ENCODE measurements around the gene SLX4IP.
A peak's percentile ranks its signal among the peaks of the same experiment; 100 is the strongest.

SLX4IP gene

GRCh38 chr20:10497283-10497682 lies 62.2 kb downstream of the SLX4IP start:
- DNase-seq (ENCODE audit: low read depth), result no peak

DNA sequence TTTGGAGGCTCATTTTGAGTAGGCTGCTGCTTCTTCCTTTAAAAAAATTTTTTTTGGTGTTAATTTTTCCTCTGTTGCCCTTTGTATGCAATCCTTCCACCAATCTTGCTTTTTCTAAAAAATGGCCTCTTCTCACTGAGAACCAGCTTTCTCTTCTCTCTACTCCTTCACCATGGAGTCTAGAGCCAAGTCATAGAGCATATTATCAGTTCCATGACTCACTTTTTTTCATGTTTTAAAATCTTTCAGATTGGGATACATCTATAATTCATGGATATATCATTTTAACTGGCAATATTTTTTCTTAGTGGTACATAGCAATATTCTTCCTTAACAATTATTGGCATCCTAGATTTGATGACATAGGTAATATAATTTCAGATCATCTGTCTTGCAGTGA lies 62.7 kb downstream of the SLX4IP start:
- no peak for DNase-seq (ENCODE audit: low read depth)

DNA sequence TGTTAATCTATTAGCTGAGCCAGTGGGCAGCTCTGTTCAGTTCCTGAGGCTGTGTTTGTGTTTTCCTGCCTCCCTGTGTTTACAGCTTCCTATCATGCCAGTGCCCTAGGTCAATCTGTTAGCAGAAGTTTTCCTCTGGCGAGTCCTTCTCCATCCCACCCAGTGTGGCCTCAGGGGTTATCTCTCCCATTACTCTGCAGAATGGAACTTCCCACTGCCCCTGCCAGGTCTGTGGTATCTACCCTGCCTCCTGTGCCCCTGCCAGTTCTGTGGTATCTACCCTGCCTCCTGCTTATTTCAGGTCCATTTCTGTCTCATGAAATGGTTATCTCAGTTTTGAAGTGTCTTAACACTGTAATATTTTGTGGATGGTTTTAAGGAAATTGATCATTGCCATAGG lies 63.1 kb downstream of the SLX4IP start:
- no peak for DNase-seq (ENCODE audit: low read depth)

- DNase-seq (ENCODE audit: low read depth), result no peak
Measured at GRCh38 chr20:10501402-10501801, 66.3 kb downstream of the SLX4IP start.

GRCh38 chr20:10502098-10502526 lies 67.0 kb downstream of the SLX4IP start:
- no peak for DNase-seq (ENCODE audit: low read depth)

- DNase-seq (ENCODE audit: low read depth), result no peak
Measured at GRCh38 chr20:10504608-10504993, 69.5 kb downstream of the SLX4IP start.

GRCh38 chr20:10504994-10505730 lies 70.1 kb downstream of the SLX4IP start:
- no peak for DNase-seq (ENCODE audit: low read depth)

- no peak for DNase-seq (ENCODE audit: low read depth)
Measured at GRCh38 chr20:10505827-10506226, 70.7 kb downstream of the SLX4IP start.

GRCh38 chr20:10507052-10507451 lies 71.9 kb downstream of the SLX4IP start:
- DNase-seq (ENCODE audit: low read depth), result no peak

DNA sequence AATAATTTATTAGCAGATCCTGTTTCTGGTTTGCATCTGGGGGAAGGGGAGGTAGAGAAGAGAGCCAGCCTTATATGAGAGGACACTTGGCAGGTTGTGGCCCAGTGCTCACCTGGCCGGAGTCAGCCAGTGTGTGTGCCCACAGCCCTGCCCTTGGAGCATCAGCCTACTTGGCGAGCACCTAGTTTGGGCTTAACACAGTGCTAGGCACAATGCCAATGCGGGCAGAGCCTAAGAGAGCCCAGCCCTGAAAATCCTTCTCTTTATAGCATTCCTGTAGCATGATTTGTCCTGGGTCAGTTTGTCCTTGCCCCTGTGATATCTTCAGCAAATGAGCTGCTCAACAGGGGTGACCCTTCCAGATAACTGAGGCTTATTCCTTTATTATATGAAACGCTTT lies 73.0 kb downstream of the SLX4IP start:
- no peak for DNase-seq (ENCODE audit: low read depth)

- no peak for DNase-seq (ENCODE audit: low read depth)
Measured at GRCh38 chr20:10508468-10509251, 73.6 kb downstream of the SLX4IP start.

- no peak for DNase-seq (ENCODE audit: low read depth)
Measured at GRCh38 chr20:10509376-10509775, 74.3 kb downstream of the SLX4IP start.

DNA sequence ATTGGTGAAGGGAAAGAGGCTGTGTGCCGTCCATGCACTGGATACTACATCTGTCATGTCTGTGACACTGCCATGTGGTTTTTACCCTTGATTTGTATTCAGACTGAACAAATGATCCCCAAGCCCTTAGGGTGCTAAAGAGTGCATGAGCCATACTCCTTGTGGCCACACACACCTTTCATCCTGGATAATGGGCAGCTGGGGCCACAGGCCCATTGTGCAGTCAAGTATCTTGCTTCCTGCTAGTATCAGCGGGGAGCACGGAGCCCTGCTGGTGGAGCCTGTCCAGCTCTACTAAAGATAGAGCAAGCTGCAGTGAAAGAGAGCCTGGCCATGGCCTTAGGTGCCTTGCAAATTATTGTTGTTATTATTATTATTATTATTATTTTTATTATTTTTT lies 75.1 kb downstream of the SLX4IP start:
- DNase-seq (ENCODE audit: low read depth), result no peak

- DNase-seq (ENCODE audit: low read depth), result no peak
Measured at GRCh38 chr20:10511170-10511508, 76.0 kb downstream of the SLX4IP start.

DNA sequence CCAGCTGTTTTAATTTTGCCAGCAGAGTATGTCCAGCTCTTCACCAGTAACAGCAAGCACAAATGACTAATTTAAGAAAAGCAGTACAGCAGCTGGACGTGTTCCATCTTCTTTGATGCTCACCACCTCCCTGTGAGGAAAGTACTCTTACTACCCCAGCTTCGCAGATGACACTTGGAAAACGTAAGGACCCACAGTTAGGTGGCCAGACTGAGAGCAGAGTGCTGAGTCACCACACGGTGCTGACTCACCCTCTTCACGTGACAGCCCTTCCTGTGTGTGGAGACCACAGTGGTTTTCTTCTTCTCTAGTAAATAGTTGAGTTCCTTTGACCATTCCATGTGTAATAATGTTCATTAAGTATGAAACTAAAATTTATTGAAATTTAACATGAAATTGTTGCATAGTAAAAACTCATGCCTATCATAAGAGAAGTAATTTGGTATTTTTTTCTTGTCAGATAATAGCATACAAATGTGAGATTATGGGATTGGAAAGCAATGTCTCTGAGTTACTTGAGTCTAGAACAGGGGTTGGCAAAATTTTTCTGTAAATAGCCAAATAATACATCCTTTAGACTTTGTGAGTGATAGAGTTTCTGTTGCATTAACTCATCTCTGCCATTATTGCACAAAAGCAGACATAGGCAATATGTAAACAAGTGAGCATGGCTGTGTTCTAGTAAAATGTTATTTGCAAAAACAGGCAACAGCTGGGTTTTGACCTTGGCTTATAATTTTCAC lies 76.6 kb downstream of the SLX4IP start:
- DNase-seq (ENCODE audit: low read depth), result peak; percentile 56

GRCh38 chr20:10513061-10513460 lies 78.0 kb downstream of the SLX4IP start:
- no peak for DNase-seq (ENCODE audit: low read depth)

- DNase-seq (ENCODE audit: low read depth), result no peak
Measured at GRCh38 chr20:10513931-10514575, 78.9 kb downstream of the SLX4IP start.

DNA sequence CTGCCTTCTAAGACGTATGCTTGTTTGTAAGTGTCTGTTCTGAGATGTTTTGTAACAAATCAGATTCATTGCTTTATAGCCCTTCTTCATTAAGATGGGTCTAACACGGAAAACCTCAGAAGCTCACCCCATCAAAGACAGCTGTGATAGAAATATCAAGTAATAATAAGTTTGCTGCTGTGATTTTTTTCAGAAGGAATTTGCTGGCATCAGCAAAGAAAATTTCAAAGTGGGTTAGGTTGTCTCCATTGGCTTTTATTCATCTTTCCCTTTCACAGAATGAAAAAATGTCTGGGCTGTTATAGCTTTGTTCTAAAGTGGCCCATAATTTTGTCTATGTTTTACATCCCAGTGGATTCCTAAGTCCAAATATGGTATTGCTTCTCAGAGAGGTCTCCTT lies 81.4 kb downstream of the SLX4IP start:
- DNase-seq (ENCODE audit: low read depth), result no peak

DNA sequence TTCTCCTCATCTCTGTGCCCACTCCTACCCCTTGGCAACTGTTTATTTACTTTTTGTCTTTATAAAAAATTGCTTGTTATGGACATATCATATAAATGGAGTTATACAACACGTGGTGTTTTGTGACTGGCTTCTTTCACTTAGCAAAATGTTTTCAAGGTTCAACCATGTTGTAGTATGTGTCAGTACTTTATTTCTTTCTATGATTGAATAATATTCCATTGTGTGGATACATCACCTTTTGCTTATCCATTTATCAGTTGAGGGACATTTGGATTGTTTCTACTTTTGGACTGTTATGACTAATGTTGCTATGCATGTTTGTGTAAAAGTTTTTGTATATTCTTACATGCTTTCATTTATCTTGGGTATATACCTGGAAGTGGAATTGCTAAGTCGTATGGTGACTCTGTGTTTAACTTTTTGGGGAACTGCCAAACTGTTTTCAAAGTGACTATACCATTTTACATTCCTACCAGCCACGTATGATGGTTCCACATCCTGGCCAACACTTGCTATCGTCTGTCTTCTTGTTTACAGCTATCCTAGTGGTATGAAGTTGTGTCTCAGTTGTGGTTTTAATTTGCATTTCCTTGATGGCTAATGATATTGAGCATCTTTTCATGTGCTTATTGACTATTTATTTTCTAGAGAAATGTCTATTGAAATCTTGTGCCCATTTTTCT lies 84.4 kb downstream of the SLX4IP start:
- no peak for DNase-seq (ENCODE audit: low read depth)

DNA sequence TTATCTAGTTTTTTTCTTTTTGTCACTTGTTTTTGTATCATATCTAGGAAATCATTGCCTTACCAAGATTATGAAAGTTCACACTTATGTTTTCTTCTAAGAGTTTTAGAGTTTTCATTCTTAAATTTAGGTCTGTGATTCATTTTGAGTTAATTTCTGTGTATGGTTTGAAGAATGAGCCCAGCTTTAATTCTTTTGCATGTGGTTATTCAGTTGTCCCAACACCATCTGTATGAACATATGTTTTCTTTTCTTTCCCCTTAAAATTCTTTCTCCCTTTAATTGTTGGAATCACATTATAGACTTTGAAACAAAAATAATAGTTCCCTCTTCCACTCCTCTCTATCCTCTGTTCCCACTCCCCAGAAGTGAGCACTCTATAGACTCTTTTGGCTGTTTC lies 85.4 kb downstream of the SLX4IP start:
- no peak for DNase-seq (ENCODE audit: low read depth)

DNA sequence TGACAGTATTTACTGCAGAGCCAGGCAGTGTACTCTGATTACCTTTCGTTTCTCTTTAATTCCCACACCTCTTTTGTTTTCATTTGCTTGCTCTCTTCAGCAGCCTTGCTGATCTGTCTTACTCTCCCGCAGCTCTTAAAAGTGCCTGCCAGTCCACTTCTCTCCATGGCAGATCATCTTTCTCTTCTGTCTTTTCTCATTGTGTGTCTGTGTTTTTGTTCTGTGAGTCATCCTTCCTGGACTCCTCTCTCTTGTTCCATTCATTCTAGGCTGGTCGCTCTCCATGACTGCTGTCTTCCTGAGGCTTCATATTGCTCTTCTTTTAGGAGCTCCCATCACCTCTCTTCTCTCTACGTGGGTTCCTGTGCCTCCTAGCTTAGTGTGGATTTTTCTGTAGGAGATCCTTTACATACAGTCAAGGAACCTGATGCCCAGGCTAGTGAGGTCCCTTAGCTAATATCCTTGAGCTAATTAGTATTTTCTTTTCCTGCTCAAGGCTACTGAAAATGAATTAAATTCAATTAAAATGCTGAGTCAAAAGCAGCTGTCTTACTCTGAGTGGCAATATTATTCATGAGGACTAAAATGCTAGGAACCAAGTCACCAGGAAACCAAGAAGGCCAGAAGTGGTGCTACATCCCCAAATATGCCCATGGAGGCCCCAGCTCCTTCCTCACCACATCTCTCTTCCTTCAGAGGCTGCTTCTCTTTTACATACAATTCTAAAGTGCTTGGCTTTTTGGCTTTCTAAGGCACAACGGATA lies 86.1 kb downstream of the SLX4IP start:
- no peak for DNase-seq (ENCODE audit: low read depth)
